Common myeloid progenitor, CD34-positive (primary cell): ENCODE data around the gene GPR173.

Source experiments
- CTCF ChIA-PET: fragments of 350-600 bp; sonication (Branson Sonifier 250); formaldehyde crosslinking; loops from one replicate; lab custom pipeline; 2021; ENCODE audit warnings: antibody characterized with exemption; lab: Charles Lee
- POLR2A ChIA-PET: fragments of 350-600 bp; sonication (Branson Sonifier 250); formaldehyde crosslinking; loops from one replicate; lab custom pipeline; 2021; ENCODE audit warnings: antibody characterized with exemption; lab: Charles Lee
- DNase-seq, 3 donors: peaks; one replicate each; pipeline versions ENCODE4 v3.0.0 to v3.0.0-alpha.2; 2013
- H3K27ac ChIP-seq, 2 experiments: 1 replicate in 1 of 2; 2 replicates in 1 of 2; pipeline ENCODE4 v1.7.0; 2013; ENCODE audit warnings: inconsistent platforms in 2 of 2, low read length in 2 of 2, mild to moderate bottlenecking in 2 of 2, low read depth in 1 of 2, moderate library complexity in 1 of 2; ENCODE audit not compliant: severe bottlenecking in 2 of 2, insufficient read depth in 1 of 2, poor library complexity in 1 of 2
- H3K27me3 ChIP-seq, 5 experiments: replicated peaks in 2 of 5; 1 replicate in 3 of 5; 2 replicates in 2 of 5; pipeline versions ENCODE4 v1.6.1 to v1.7.0; 2013; ENCODE audit warnings: low read length in 4 of 5, mild to moderate bottlenecking in 2 of 5, moderate library complexity in 2 of 5, inconsistent platforms in 1 of 5; ENCODE audit not compliant: insufficient read depth in 5 of 5, control insufficient read depth in 4 of 5
- H3K36me3 ChIP-seq, 4 experiments: 1 replicate in 2 of 4; 2 replicates in 2 of 4; pipeline versions ENCODE4 v1.6.1 to v1.7.0; 2013; ENCODE audit warnings: low read length in 3 of 4, control low read depth in 1 of 4, mild to moderate bottlenecking in 1 of 4; ENCODE audit not compliant: control insufficient read depth in 4 of 4, insufficient read depth in 4 of 4
- H3K4me1 ChIP-seq, 4 experiments: 1 replicate in 3 of 4; 2 replicates in 1 of 4; pipeline versions ENCODE4 v1.6.1 to v1.7.1; 2013; ENCODE audit warnings: low read length in 3 of 4, mild to moderate bottlenecking in 3 of 4, control low read depth in 1 of 4, inconsistent platforms in 1 of 4, moderate library complexity in 1 of 4; ENCODE audit not compliant: control insufficient read depth in 4 of 4, insufficient read depth in 4 of 4; ENCODE audit errors: control extremely low read depth in 1 of 4
- H3K4me3 ChIP-seq, 7 experiments: 1 replicate in 4 of 7; 2 replicates in 3 of 7; pipeline versions ENCODE4 v1.5.1 to v1.7.0; 2013; ENCODE audit warnings: mild to moderate bottlenecking in 7 of 7, low read length in 6 of 7, moderate library complexity in 6 of 7, inconsistent platforms in 2 of 7, low read depth in 2 of 7, control low read depth in 1 of 7; ENCODE audit not compliant: insufficient read depth in 4 of 7, control insufficient read depth in 1 of 7; ENCODE audit errors: extremely low read depth in 1 of 7
- H3K9me3 ChIP-seq, 5 experiments: 1 replicate in 4 of 5; 2 replicates in 1 of 5; pipeline versions ENCODE4 v1.6.1 to v1.7.1; 2013; ENCODE audit warnings: low read length in 4 of 5, mild to moderate bottlenecking in 2 of 5, inconsistent platforms in 1 of 5, low read depth in 1 of 5, moderate library complexity in 1 of 5; ENCODE audit not compliant: control insufficient read depth in 4 of 5, insufficient read depth in 2 of 5; ENCODE audit errors: control extremely low read depth in 1 of 5
- WGBS: methylation state at CpG from one replicate; pipeline ENCODE4 v1.1.5; 2013; ENCODE audit not compliant: insufficient coverage; 5-methylcytosine and 5-hydroxymethylcytosine counted together

The GPR173 gene

GRCh38 chrX:53056292-53056691 lies 7.7 kb downstream of the GPR173 start:
- WGBS, result 93% methylated on average over 5 of the region's 5 CpGs
- peaks cover 0 to 5% (median 0%) of the 10 kb centered on the region in 5 experiments for H3K27me3 ChIP-seq
- no peak for DNase-seq
- no peak overlapping the region for H3K27ac ChIP-seq
- ChIA-PET CTCF (no interaction called here), POLR2A (no interaction called here)
- H3K36me3 ChIP-seq, result no peaks in the 10 kb centered on the region
- no peak overlapping the region for H3K4me3 ChIP-seq
- H3K9me3 ChIP-seq, result no peaks in the 10 kb centered on the region
- H3K4me1 ChIP-seq, result no peaks in the 10 kb centered on the region

DNA sequence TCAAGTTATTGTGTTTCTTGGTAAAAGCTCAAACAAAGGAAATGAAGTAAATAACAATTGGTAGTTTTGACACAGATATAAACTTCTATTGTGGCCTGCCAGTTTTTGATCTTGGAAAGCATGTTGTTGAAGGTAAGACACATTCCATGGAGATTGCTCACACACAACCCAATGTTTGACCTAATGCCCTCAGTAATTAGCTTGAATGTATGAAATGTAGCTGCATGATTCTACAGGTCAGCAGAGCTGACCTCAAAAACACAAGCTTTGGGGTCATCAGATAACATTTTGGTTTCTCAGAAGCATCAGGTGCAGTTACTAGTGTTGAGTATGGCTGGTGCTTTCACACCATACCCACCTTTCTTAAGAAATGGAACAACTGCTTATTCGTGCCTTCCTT lies 16.5 kb downstream of the GPR173 start:
- Histone ChIP-seq H3K36me3 (peaks cover 0 to 3% (median 0%) of the 10 kb centered on the region in 4 experiments), H3K4me1 (no peaks in the 10 kb centered on the region), H3K9me3 (no peaks in the 10 kb centered on the region), H3K4me3 (no peak overlapping the region), H3K27ac (no peak overlapping the region), H3K27me3 (peaks cover 0 to 17% (median 0%) of the 10 kb centered on the region in 5 experiments)
- no peak for DNase-seq
- POLR2A ChIA-PET, result no interaction called here
- 33% methylated on average over 1 of the region's 1 CpG for WGBS
- CTCF ChIA-PET, result interaction anchor here (0.7 kb wide), 1 partner anchor 21 kb away, joined by 4 read pairs; no protein-coding TSS in a partner anchor

DNA sequence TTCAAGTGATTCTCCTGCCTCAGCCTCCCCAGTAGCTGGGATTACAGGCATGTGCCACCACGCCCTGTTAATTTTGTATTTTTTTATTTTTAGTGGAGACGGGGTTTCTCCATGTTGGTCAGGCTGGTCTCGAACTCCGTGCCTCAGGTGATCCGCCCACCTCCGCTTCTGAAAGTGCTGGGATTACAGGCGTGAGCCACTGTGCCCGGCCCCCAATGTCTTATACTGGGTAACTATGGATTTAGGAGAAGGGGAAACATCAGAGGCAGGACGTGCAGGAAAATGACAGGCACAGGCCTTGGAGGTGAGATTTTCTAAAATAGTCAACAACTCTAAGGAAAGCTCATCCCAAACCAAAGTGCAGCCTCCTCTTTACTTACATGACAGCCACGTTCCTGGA lies 22.5 kb downstream of the GPR173 start:
- Histone ChIP-seq H3K9me3 (no peaks in the 10 kb centered on the region), H3K4me3 (no peak overlapping the region), H3K36me3 (no peaks in the 10 kb centered on the region), H3K4me1 (peaks cover 0 to 10% (median 5%) of the 10 kb centered on the region in 4 experiments), H3K27ac (no peak overlapping the region), H3K27me3 (peaks cover 0 to 18% (median 0%) of the 10 kb centered on the region in 5 experiments)
- no peak for DNase-seq
- POLR2A ChIA-PET, result interaction anchor here (0.9 to 2.9 kb wide), 2 partner anchors 11 to 17 kb away, joined by 4 to 15 read pairs; partner anchors contain the start of gene TSPYL2
- CTCF ChIA-PET, result interaction anchor here (1.0 to 4.6 kb wide), 2 partner anchors 14 to 18 kb away, joined by 4 to 52 read pairs; no protein-coding TSS in a partner anchor
- no CpG with 5 or more reads among the region's 10 CpGs for WGBS

GRCh38 chrX:53071604-53072417 lies 23.2 kb downstream of the GPR173 start:
- CTCF ChIA-PET, result interaction anchor here (0.7 to 4.6 kb wide), 7 partner anchors 8 to 122 kb away, joined by 3 to 52 read pairs (median 3); no protein-coding TSS in a partner anchor
- Histone ChIP-seq H3K36me3 (no peaks in the 10 kb centered on the region), H3K27ac (peak overlapping the region in 1 of 2 experiments; percentile 61), H3K9me3 (no peaks in the 10 kb centered on the region), H3K4me1 (peaks cover 0 to 10% (median 5%) of the 10 kb centered on the region in 4 experiments), H3K4me3 (peak overlapping the region; percentile 9 to 91 (median 71)), H3K27me3 (peaks cover 0 to 20% (median 0%) of the 10 kb centered on the region in 5 experiments)
- 4% methylated on average over 20 of the region's 31 CpGs for WGBS
- peak; percentile 71 to 86 (median 85) for DNase-seq
- POLR2A ChIA-PET, result interaction anchor here (0.9 to 2.9 kb wide), 3 partner anchors 10 to 16 kb away, joined by 4 to 15 read pairs (median 7); partner anchors contain the start of gene TSPYL2

DNA sequence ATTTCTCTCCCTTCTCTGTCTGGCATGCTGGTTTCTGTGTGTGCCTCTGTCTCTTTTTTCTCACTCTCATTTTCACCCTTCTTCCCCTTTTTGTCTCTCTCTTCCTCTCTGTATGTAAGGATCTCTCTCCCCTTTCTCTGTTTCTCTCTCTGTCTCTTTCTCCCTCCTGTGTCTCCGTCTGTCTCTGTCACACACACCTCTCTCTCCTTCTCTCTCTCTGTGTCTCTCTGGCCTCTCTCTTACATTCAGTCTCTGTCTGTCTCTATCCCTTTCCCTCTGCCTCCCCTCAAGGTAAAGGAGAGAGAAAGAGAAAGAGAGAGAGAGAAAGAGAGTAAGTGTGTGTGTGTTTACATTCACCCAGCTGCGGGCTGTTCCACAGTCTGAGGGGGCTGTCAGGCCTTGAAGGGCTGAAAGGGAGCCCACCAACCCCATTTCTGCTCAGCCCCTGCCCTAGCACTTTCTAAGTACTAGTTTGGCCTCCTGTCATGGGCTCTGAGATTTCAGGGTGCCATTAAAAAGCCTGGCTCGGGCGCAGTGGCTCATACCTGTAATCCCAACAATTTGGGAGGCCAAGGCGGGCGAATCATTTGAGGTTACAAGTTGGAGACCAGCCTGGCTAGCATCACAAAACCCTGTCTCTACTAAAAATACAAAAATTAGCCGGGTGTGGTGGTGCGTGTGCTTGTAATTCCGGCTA lies 24.0 kb downstream of the GPR173 start:
- Histone ChIP-seq H3K9me3 (no peaks in the 10 kb centered on the region), H3K27me3 (peaks cover 0 to 24% (median 0%) of the 10 kb centered on the region in 5 experiments), H3K4me1 (peaks cover 0 to 10% (median 5%) of the 10 kb centered on the region in 4 experiments), H3K36me3 (no peaks in the 10 kb centered on the region), H3K4me3 (peak overlapping the region in 5 of 7 experiments; percentile 19 to 91 (median 74)), H3K27ac (peak overlapping the region in 1 of 2 experiments; percentile 61)
- DNase-seq, result no peak
- ChIA-PET POLR2A (interaction anchor here (2.0 to 2.9 kb wide), 2 partner anchors 9 to 15 kb away, joined by 7 to 15 read pairs; partner anchors contain the start of gene TSPYL2), CTCF (interaction anchor here (0.7 to 4.6 kb wide), 7 partner anchors 9 to 121 kb away, joined by 3 to 52 read pairs (median 3); no protein-coding TSS in a partner anchor)
- WGBS, result 87% methylated on average over 6 of the region's 9 CpGs

DNA sequence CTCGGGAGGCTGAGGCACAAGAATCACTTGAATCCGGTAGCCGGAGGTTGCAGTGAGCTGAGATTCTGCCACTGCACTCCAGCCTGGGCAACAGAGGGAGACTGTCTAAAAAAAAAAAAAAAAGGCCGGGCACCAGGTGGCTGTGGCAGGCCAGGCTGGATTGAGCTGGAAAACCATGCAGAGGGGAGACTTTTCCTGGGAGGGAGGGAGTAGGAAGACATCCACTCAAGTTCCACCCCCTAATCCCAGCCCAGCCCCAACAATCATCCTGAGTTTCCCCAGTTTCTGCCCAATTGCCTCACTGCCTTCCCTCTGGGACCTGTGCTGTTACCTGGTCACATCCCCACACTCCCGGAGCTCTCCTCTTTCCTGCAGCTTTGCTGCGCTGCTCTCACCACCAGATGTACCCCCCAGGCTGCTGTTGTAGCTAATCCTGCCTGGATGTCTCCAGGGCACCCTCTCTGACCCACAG lies 24.6 kb downstream of the GPR173 start:
- Histone ChIP-seq H3K9me3 (no peaks in the 10 kb centered on the region), H3K36me3 (no peaks in the 10 kb centered on the region), H3K27ac (no peak overlapping the region), H3K4me1 (peaks cover 0 to 10% (median 5%) of the 10 kb centered on the region in 4 experiments), H3K4me3 (no peak overlapping the region), H3K27me3 (peaks cover 0 to 27% (median 0%) of the 10 kb centered on the region in 5 experiments)
- WGBS, result 86% methylated on average over 5 of the region's 6 CpGs
- ChIA-PET CTCF (interaction anchor here (1.2 to 4.6 kb wide), 2 partner anchors 16 to 21 kb away, joined by 3 to 52 read pairs; no protein-coding TSS in a partner anchor), POLR2A (interaction anchor here (2.0 to 2.9 kb wide), 2 partner anchors 9 to 15 kb away, joined by 7 to 15 read pairs; partner anchors contain the start of gene TSPYL2)
- no peak for DNase-seq
